Measurements from ENCODE around the gene RNU6-9. TPM values are rescaled to one million over a fixed set of nuclear protein-coding genes. Genes with fewer than 3 reads are reported as not detected.
"Not testable (repeated sequence)": the region's sequence is repeated elsewhere in the genome, so short reads cannot be mapped to it uniquely, and the experiment has no call there.

The RNU6-9 gene
- total RNA-seq, 2 experiments from 2014 or later = not detected

DNA sequence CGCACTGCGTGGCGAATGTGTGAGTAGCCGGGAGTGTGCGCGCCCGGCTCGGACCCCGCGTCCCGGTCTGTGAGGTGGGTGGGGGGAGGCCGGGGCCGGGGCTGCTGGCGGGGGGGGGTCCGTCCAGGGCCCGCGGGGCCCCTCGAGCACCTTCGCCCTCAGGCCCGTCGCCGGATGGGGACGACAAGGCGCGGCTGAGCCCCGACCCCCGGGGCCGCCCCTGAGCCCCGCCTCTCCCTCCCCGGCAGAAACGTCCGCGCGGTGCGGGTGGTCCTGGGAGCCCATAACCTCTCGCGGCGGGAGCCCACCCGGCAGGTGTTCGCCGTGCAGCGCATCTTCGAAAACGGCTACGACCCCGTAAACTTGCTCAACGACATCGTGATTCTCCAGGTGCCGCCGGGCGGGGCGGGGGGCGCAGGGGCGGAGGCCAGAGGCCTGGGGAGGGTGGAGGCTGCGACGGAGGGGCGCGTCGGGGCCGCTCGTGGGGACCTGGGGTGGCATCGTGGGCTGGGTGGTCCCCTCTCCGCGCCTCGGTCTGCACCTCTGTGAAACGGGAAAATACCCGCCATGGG lies 40.2 kb upstream of the RNU6-9 start:
- Mint-ChIP-seq H3K36me3 (ENCODE audit: low read depth) (no peaks in the 10 kb centered on the region), H3K27me3 (peaks cover 16% of the 10 kb centered on the region), H3K27ac (no peak overlapping the region), H3K4me1 (no peaks in the 10 kb centered on the region), H3K4me3 (no peak overlapping the region), H3K9me3 (ENCODE audit: low read depth) (no peaks in the 10 kb centered on the region)
- intact Hi-C loops (cut with DNase I, micrococcal nuclease) = loop anchor here in 1 of 2 experiments (10.0 kb wide), 1 partner anchor 78 kb away; no protein-coding TSS in a partner anchor
- POLR2A ChIA-PET = no interaction called here
- ATAC-seq (no peak), DNase-seq (no peak)
- CTCF ChIA-PET = no interaction called here

DNA sequence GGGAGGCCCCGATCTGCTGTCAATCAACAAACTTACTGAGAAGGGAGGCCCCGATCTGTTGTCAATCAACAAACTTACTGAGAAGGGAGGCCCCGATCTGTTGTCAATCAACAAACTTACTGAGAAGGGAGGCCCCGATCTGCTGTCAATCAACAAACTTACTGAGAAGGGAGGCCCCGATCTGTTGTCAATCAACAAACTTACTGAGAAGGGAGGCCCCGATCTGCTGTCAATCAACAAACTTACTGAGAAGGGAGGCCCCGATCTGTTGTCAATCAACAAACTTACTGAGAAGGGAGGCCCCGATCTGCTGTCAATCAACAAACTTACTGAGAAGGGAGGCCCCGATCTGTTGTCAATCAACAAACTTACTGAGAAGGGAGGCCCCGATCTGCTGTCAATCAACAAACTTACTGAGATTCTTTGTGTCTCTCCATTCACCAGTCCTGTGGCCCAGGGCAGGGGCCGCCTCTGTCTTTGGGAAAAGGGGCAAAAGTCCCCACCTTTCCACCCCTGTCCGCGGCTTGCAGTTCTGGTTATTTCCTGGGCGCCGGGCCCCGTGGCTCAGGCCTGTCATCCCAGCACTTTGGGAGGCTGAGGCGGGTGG lies 39.6 kb upstream of the RNU6-9 start:
- CTCF ChIA-PET = interaction anchor here (0.7 kb wide), 1 partner anchor 30 kb away, joined by 3 read pairs; no protein-coding TSS in a partner anchor
- H3K4me3 Mint-ChIP-seq; DNase-seq; POLR2A ChIA-PET; H3K27ac Mint-ChIP-seq; H3K36me3 Mint-ChIP-seq (ENCODE audit: low read depth); H3K9me3 Mint-ChIP-seq (ENCODE audit: low read depth); ATAC-seq; H3K4me1 Mint-ChIP-seq: not testable (repeated sequence)
- H3K27me3 Mint-ChIP-seq = peaks cover 13% of the 10 kb centered on the region
- intact Hi-C loops (cut with DNase I, micrococcal nuclease) = loop anchor here in 1 of 2 experiments (10.0 kb wide), 1 partner anchor 79 kb away; no protein-coding TSS in a partner anchor

DNA sequence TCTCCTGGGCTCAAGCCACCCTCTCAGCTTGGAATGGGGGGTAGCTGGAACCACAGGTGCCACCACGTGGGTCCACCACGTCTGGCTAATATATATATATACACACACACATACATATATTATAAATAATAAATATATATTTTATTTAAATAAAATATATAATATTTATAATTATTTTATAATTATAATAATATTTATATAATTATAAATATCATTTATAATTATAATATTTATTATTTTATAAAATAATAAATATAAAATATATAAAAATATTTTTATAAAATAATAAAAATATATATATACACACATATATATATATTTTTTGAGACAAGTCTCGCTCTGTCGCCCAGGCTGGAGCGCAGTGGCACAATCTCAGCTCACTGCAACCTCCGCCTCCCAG lies 38.7 kb upstream of the RNU6-9 start:
- Mint-ChIP-seq H3K9me3 (ENCODE audit: low read depth) (no peaks in the 10 kb centered on the region), H3K36me3 (ENCODE audit: low read depth) (no peaks in the 10 kb centered on the region), H3K4me1 (no peaks in the 10 kb centered on the region), H3K4me3 (no peak overlapping the region), H3K27ac (no peak overlapping the region), H3K27me3 (peaks cover 11% of the 10 kb centered on the region)
- ATAC-seq (no peak), DNase-seq (no peak)
- intact Hi-C loops (cut with DNase I, micrococcal nuclease) = loop anchor here in 1 of 2 experiments (10.0 kb wide), 1 partner anchor 80 kb away; no protein-coding TSS in a partner anchor
- CTCF ChIA-PET = interaction anchor here (0.7 kb wide), 1 partner anchor 31 kb away, joined by 3 read pairs; no protein-coding TSS in a partner anchor
- POLR2A ChIA-PET = no interaction called here

DNA sequence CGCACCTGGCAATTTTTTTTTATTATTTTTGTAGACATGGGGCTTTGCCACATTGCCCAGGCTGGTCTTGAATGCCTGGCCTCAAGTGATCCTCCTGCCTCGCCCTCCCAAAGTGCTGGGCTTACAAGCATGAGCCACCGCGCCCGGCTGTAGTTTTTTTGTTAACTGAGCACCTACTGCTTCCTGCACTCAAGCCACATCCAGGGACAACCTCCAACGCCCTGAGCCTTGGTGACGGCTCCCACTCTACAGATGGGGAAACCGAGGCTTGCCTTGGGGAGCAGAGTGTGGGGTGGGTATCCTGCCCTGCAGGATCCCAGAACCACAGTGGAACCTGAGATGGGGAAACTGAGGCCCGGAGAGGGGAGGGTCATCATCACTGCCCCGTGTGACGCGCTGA lies 38.1 kb upstream of the RNU6-9 start:
- intact Hi-C loops (cut with DNase I, micrococcal nuclease) = loop anchor here in 1 of 2 experiments (10.0 kb wide), 1 partner anchor 80 kb away; no protein-coding TSS in a partner anchor
- Mint-ChIP-seq H3K27ac (no peak overlapping the region), H3K36me3 (ENCODE audit: low read depth) (no peaks in the 10 kb centered on the region), H3K27me3 (peaks cover 11% of the 10 kb centered on the region), H3K4me1 (no peaks in the 10 kb centered on the region), H3K9me3 (ENCODE audit: low read depth) (no peaks in the 10 kb centered on the region), H3K4me3 (no peak overlapping the region)
- ChIA-PET CTCF (interaction anchor here (1.0 kb wide), 1 partner anchor 92 kb away, joined by 3 read pairs; no protein-coding TSS in a partner anchor), POLR2A (no interaction called here)
- ATAC-seq = no peak
- no peak for DNase-seq

DNA sequence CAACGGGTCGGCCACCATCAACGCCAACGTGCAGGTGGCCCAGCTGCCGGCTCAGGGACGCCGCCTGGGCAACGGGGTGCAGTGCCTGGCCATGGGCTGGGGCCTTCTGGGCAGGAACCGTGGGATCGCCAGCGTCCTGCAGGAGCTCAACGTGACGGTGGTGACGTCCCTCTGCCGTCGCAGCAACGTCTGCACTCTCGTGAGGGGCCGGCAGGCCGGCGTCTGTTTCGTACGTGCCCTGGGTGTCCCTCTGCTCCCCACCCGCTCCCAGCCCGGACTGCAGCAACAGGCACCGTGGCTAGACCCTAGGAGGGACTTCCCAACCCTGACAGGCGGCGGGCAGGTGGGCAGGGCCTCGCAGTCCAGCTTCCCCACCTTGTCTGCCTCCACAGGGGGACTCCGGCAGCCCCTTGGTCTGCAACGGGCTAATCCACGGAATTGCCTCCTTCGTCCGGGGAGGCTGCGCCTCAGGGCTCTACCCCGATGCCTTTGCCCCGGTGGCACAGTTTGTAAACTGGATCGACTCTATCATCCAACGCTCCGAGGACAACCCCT lies 37.6 kb upstream of the RNU6-9 start:
- H3K9me3 Mint-ChIP-seq (ENCODE audit: low read depth) = no peaks in the 10 kb centered on the region

DNA sequence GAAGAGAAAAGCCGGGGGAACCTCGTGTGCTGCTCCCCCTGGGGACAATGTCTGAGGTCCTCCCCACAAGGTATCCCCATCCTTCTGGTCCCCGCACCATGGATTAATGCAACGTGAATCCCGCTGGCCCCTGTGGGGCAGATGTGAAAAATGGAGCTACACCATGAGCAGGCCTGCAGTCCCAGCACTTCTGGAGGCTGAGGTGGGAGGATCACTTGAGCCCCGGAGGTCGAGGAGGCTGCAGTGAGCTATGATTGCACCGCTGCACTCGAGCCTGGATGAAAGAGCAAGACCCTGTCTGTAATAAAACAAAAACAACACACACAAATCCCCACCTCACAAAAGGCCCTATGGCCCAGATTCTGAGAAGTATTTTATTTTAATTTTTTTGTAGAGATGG lies 35.0 kb upstream of the RNU6-9 start:
- intact Hi-C loops (cut with DNase I, micrococcal nuclease) = loop anchor here in 1 of 2 experiments (10.0 kb wide), 1 partner anchor 83 kb away; no protein-coding TSS in a partner anchor
- H3K9me3 Mint-ChIP-seq (ENCODE audit: low read depth) = no peaks in the 10 kb centered on the region
- H3K27ac Mint-ChIP-seq = no peak overlapping the region

More for the DNA sequence above, 37.6 kb upstream of the RNU6-9 start:
- peaks cover 10% of the 10 kb centered on the region for H3K27me3 Mint-ChIP-seq
- no peaks in the 10 kb centered on the region for H3K4me1 Mint-ChIP-seq
- CTCF ChIA-PET = interaction anchor here (1.0 kb wide), 1 partner anchor 92 kb away, joined by 3 read pairs; no protein-coding TSS in a partner anchor
- DNase-seq = no peak
- no peak for ATAC-seq
- no peaks in the 10 kb centered on the region for H3K36me3 Mint-ChIP-seq (ENCODE audit: low read depth)
- no peak overlapping the region for H3K4me3 Mint-ChIP-seq
- H3K27ac Mint-ChIP-seq = no peak overlapping the region
- POLR2A ChIA-PET = no interaction called here
- intact Hi-C loops (cut with DNase I, micrococcal nuclease) = loop anchor here in 1 of 2 experiments (10.0 kb wide), 1 partner anchor 81 kb away; no protein-coding TSS in a partner anchor

DNA sequence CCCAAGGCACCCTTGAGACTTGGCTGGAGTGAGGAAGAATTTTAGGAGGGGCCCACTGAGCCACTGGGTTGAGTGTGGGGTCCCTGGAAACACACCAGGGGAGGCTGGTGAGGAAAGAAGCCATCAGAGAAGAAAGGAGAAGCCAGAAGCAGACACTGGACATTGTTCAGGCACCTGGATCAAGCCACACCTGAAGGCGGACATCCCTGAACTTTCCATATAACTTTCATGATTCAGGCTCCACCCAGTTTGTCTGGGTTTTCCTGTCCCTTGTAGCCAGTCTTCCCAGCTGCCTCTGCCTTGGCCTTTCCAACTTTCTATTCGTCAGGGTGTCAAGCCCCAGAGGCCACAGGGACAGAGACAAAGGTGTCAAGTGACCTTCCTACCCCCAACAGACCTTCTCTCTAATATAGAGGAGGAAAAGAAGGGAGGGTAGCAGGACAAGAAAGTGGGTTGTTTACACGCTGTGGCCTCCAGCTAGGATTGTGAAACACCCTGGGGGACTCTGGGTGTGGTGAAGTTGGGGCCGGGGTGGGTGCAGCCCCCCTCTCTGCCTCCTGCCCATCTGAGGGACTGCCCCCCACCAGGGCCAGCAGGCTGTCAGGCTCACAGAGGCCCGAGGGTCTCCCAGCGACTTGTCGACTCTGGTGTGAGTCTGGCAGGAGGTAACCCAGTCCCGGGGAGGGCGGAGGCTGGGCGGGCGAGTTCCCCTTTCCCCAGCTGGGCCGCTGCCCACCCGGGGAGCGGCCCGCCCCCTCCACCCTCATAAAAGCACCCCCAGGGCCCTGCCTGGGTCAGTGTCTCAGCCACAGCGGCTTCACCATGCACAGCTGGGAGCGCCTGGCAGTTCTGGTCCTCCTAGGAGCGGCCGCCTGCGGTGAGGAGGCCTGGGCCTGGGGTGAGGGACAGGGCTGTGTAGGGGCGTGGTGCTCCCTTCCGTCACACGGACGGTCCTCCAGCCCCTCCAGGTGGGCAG lies 34.1 kb upstream of the RNU6-9 start, which contains the start of gene CFD:
CFD (plus strand) TSS at position 797 of the 976 bp plus-strand sequence; CDS start at position 823, 26 bp downstream.
- Mint-ChIP-seq H3K27me3 (peaks cover 13% of the 10 kb centered on the region), H3K4me3 (no peak within 1 kb of the TSS), H3K36me3 (ENCODE audit: low read depth) (no peaks in the 10 kb centered on the region), H3K27ac (no peak within 1 kb of the TSS), H3K9me3 (ENCODE audit: low read depth) (no peaks in the 10 kb centered on the region), H3K4me1 (peaks cover 13% of the 10 kb centered on the region)
- ChIA-PET CTCF (no interaction called here), POLR2A (no interaction called here)
- intact Hi-C loops (cut with DNase I, micrococcal nuclease) = loop anchor here in 1 of 2 experiments (10.0 kb wide), 1 partner anchor 84 kb away; no protein-coding TSS in a partner anchor
- ATAC-seq (no peak), DNase-seq (no peak)

More for the DNA sequence above, 35.0 kb upstream of the RNU6-9 start:
- ChIA-PET CTCF (interaction anchor here (0.8 kb wide), 1 partner anchor 126 kb away, joined by 3 read pairs; the partner anchor contains the start of gene WDR18), POLR2A (interaction anchor here (0.7 kb wide), 1 partner anchor 20 kb away, joined by 5 read pairs; no protein-coding TSS in a partner anchor)
- Mint-ChIP-seq H3K4me1 (peaks cover 8% of the 10 kb centered on the region), H3K4me3 (no peak overlapping the region), H3K27me3 (peaks cover 13% of the 10 kb centered on the region), H3K36me3 (ENCODE audit: low read depth) (no peaks in the 10 kb centered on the region)
- DNase-seq (no peak), ATAC-seq (no peak)

DNA sequence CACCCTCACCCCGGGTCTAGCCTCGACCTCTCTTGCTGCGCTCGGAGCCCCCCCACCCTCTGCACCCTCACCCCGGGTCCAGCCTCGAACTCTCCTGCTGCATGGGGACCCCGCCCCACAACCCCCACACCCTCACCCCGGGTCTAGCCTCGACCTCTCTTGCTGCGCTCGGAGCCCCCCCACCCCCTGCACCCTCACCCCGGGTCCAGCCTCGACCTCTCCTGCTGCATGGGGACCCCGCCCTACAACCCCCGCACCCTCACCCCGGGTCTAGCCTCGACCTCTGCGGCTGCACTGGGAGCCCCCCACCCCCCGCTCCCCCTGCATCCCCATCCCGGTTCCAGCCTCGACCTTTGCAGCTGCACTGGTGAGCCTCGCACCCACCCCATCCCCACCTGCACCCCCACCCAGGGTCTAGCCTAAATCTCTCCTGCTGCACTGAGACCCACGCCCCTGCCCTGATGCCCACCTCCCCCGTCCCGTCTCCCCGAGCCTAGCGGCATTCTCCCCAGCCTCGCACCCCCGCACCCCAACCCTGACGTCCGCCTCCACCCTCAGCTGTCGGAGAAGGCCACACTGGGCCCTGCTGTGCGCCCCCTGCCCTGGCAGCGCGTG lies 32.0 kb upstream of the RNU6-9 start:
- no peak for ATAC-seq
- peaks cover 13% of the 10 kb centered on the region for H3K4me1 Mint-ChIP-seq
- H3K4me3 Mint-ChIP-seq = no peak overlapping the region
- H3K27me3 Mint-ChIP-seq = peaks cover 13% of the 10 kb centered on the region
- DNase-seq = no peak
- no peak overlapping the region for H3K27ac Mint-ChIP-seq
- intact Hi-C loops (cut with DNase I, micrococcal nuclease) = no loop called here
- ChIA-PET POLR2A (no interaction called here), CTCF (interaction anchor here (1.3 kb wide), 1 partner anchor 62 kb away, joined by 4 read pairs; no protein-coding TSS in a partner anchor)
- no peaks in the 10 kb centered on the region for H3K36me3 Mint-ChIP-seq (ENCODE audit: low read depth)
- no peaks in the 10 kb centered on the region for H3K9me3 Mint-ChIP-seq (ENCODE audit: low read depth)

DNA sequence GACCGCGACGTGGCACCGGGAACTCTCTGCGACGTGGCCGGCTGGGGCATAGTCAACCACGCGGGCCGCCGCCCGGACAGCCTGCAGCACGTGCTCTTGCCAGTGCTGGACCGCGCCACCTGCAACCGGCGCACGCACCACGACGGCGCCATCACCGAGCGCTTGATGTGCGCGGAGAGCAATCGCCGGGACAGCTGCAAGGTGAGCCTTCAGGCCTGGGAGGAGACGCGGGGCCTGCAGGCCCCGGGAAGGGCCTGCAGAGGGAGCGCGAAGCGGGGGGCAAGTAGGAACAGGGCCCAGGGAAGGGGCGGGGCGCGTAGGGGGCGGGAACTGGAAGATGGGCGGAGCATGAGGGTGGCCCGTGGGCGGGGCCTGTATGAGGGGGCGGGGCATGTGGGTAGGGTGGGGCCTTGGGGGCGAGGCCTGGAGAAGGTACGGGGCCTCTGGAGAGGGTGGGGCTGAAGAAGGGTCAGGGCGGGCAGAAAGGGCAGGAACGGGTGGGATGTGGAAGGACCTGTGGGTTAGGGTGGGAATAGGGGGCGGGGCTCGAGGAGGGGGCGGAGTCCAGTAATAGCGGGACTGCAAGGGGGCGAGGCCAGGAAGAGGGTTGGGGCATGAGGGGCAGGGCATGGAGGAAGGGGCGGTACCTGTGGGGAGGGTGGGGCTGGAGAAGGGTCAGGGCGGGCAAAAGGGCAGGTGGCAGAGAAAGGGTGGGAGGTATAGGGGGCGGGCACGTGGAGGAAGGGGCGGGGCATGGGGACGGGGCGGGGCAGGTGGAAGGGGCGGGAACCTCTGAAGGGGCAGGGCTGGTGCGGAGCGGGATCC lies 31.3 kb upstream of the RNU6-9 start:
- ATAC-seq = peak; percentile 61
- Mint-ChIP-seq H3K27me3 (peaks cover 13% of the 10 kb centered on the region), H3K9me3 (ENCODE audit: low read depth) (no peaks in the 10 kb centered on the region), H3K36me3 (ENCODE audit: low read depth) (no peaks in the 10 kb centered on the region), H3K4me1 (peaks cover 13% of the 10 kb centered on the region), H3K27ac (no peak overlapping the region), H3K4me3 (peak overlapping the region; percentile 40)
- ChIA-PET POLR2A (no interaction called here), CTCF (interaction anchor here (2.1 kb wide), 1 partner anchor 121 kb away, joined by 21 read pairs; the partner anchor contains the start of gene WDR18)
- peak; percentile 87 for DNase-seq
- intact Hi-C loops (cut with DNase I, micrococcal nuclease) = loop anchor here (1.0 to 2.0 kb wide), 15 partner anchors 11 to 379 kb away; partner anchors contain the start of genes ATP5F1D (in 1 of the 2), MED16 (in 1 of the 2), POLRMT (in 1 of the 2) and PTBP1 (in 1 of the 2)

Data from activated CD4-positive, alpha-beta T cell treated with anti-CD3 and anti-CD28 coated beads for 36 hours (primary cell).